Left cardiac atrium (tissue), 4 donors: ENCODE data around the gene APBA1. TPM values are rescaled to one million over a fixed set of nuclear protein-coding genes. Genes with fewer than 3 reads are reported as not detected.

ENCODE experiments used
- ATAC-seq, 2 donors: fragments of 200-7000 bp; cut with Tn5 transposase; one replicate each; pipeline ENCODE4 v1.9.1; 2020; ENCODE audit warnings: mild to moderate bottlenecking in 2 of 2, moderate library complexity in 2 of 2
- DNase-seq: peaks from one replicate; pipeline ENCODE4 v3.0.0-alpha.2; 2020
- intact Hi-C, 2 donors: fragments of 100-400 bp; cut with DNase I; formaldehyde crosslinking; loops; one replicate each; pipeline versions ENCODE4 v1.14.1 to v1.15.1; 2022 to 2023
- total RNA-seq, 2 donors: library from RNA; stranded (reverse); fragmentation: NEBNext Ultra II Directional; extraction: Animal tissue kit (Norgen Biotek cat#: 25700); gene quantifications; one replicate each; pipeline ENCODE4 v1.2.1, GENCODE V29; 2021
- donor health status: DM: no; HTN: yes; CAD: no.
- donor health status: DM: no; HTN: yes; CAD: no; lungs with severe emphysema.
- donor health status: DM: yes; HTN: yes; CAD: no.
- donor health status: Dilated cardiomyopathy.

APBA1 gene
- total RNA-seq, 2 donors from 2014 or later = 7.8 to 8.4 TPM

- intact Hi-C loops = loop anchor here (2.0 to 5.0 kb wide), 2 partner anchors 127 kb away; no protein-coding TSS in a partner anchor
- DNase-seq (peak; percentile 35), ATAC-seq (peak; percentile 65 to 70)
These were observed 122.6 kb downstream of the APBA1 start for GRCh38 chr9:69549310-69550202.

GRCh38 chr9:69548681-69549080, 123.5 kb downstream of the APBA1 start:
- intact Hi-C loops = loop anchor here (2.0 to 5.0 kb wide), 2 partner anchors 126 kb away; no protein-coding TSS in a partner anchor
- DNase-seq (no peak), ATAC-seq (no peak)

DNA sequence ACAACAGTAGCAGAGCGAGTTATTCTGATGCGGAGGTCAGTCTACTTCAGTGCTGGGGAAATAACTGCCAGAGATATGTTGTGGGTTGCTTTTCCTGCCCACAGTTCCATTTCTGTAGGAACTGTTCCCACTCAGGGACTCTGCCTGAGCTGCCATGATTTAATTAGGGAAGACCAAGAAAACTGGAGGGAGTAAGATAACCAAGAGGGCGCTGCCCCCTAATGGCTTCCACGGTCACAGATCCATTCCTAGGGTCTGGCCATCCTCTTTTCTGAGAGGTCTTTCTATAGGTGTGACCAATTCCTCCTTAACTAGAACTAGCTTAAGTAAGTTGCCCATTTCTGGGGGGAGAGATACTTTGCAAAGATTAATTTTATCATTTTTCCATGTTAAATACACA, 125.9 kb downstream of the APBA1 start:
- ATAC-seq = peak in 1 of 2 donors; percentile 25
- intact Hi-C loops = loop anchor here in 1 of 2 donors (5.0 kb wide), 1 partner anchor 124 kb away; no protein-coding TSS in a partner anchor

GRCh38 chr9:69542942-69543704, 129.0 kb downstream of the APBA1 start:
- ATAC-seq (peak; percentile 82 to 90), DNase-seq (no peak)
- intact Hi-C loops = no loop called here

More for the DNA sequence above, 125.9 kb downstream of the APBA1 start:
- DNase-seq = no peak

DNA sequence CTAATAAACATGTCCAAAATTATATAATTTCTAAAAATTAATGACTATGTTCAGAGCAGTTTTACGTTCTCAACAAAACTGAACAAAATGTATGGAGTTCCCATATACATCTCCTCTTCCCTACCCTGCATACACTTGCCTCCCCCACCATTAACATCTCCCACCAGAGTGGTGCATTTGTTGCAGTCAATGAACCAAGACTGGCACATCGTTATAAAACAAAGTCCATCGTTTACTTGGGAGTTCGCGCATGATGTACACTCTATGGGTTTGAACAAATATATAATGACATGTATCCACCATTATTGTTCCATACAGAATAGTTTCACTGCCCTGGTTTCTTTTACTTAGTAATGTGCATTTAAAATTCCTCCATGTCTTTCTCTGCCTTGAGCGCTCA, 130.1 kb downstream of the APBA1 start:
- intact Hi-C loops = no loop called here
- ATAC-seq = no peak

GRCh38 chr9:69535911-69536310, 136.3 kb downstream of the APBA1 start:
- ATAC-seq (no peak), DNase-seq (no peak)
- intact Hi-C loops = no loop called here

More for the DNA sequence above, 130.1 kb downstream of the APBA1 start:
- DNase-seq = no peak

DNA sequence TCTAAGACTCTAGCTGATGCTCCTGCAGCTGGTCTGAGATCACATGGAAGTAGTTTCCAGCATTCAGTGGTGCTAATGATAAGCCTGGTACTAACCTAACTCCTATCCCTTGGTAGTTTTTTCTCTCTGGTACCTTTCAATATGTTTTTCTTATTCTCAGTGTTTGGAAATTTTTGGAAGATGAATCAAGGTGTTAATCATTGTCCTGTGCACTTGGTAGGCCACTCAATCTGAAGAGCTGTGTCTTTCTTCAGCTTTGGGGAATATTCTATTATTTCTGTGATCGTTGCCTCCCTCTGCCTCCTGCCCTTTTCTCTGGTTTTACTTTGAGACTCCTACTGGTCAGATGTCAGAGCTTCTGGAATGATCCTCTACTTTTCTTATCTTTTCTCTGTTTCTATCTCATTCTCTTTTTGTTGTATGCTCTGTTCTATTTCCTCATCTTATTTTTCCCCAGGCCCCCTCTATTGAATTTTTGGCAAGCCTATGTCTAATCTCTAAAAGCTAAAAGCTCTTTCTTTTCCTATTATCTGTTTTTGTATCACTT, 136.8 kb downstream of the APBA1 start:
- intact Hi-C loops = no loop called here
- DNase-seq (no peak), ATAC-seq (no peak)

DNA sequence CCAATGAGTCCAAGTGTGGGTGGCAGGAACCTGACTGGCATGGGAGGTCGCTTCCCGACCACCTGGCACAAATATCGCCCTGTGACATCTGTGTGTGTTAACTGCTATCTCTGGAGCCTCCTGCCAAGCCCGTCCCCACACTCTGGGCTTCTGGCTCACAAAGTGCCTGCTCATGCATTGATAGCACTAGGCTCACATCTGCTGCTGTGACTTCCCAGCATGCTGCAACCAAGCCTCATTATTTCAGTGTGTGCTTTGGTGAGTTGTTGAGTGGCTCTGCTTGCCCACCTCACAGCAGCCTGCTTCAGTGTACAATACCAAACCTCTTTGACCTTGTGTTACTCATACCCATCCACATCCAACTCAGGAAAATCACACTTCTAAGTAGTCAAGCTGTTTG, 139.8 kb downstream of the APBA1 start:
- intact Hi-C loops = no loop called here
- DNase-seq (no peak), ATAC-seq (peak in 1 of 2 donors; percentile 53)

DNA sequence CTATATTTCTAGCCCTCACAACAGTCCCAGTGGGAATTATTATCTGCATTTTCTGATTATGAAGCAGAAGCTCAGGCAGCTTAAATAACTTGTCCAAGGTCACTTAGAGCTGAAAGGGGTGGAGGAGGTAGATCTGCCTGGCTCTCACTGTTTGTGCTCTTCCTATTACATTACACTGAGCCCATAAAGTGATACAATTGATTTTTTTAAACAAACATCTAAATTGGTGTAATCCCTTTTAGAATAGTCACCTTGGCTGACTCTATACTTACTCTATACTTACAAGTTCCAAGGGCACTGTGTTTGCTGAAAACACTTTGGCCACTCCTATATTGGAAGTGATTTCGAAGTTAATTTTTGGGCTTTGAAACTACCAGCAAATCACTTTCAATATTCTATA, 144.7 kb downstream of the APBA1 start:
- intact Hi-C loops = no loop called here
- DNase-seq (no peak), ATAC-seq (no peak)

GRCh38 chr9:69526699-69527098, 145.5 kb downstream of the APBA1 start:
- intact Hi-C loops = no loop called here
- ATAC-seq (no peak), DNase-seq (no peak)

DNA sequence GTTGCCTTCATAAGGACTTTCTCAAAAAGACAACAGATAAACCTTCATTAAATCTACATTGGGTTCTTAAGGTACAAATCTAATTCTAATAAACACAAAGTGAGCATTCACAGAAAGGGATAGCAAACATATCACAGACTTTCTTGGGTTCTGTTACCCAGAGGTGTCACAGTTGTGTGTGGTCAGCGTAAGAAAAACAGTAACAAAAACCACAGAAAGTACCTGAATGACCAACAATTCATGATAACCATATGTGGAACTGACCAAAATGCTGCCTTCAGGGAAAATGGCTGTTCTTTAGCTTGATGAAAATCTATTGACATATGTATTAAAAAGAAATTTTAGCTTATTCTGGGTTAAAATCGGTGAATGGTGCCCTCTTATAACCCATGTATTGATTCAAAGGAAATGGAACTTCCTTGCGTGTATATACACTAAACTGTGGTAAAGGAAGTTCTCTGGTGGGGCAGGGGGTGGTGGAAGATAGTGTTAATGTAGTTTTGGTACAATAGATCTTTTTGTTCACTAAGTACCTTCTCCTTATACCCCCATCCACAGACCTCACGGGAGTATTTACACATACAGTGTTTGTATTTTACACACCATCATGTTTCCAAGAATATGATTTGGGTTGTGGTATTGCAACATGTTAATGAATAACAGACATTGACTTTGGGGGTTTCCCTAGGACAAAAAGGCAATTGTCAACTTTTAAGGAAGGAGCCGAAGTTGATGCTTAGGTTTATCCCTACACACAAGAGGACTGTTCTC, 152.5 kb downstream of the APBA1 start:
- ATAC-seq (no peak), DNase-seq (no peak)
- intact Hi-C loops = no loop called here

DNA sequence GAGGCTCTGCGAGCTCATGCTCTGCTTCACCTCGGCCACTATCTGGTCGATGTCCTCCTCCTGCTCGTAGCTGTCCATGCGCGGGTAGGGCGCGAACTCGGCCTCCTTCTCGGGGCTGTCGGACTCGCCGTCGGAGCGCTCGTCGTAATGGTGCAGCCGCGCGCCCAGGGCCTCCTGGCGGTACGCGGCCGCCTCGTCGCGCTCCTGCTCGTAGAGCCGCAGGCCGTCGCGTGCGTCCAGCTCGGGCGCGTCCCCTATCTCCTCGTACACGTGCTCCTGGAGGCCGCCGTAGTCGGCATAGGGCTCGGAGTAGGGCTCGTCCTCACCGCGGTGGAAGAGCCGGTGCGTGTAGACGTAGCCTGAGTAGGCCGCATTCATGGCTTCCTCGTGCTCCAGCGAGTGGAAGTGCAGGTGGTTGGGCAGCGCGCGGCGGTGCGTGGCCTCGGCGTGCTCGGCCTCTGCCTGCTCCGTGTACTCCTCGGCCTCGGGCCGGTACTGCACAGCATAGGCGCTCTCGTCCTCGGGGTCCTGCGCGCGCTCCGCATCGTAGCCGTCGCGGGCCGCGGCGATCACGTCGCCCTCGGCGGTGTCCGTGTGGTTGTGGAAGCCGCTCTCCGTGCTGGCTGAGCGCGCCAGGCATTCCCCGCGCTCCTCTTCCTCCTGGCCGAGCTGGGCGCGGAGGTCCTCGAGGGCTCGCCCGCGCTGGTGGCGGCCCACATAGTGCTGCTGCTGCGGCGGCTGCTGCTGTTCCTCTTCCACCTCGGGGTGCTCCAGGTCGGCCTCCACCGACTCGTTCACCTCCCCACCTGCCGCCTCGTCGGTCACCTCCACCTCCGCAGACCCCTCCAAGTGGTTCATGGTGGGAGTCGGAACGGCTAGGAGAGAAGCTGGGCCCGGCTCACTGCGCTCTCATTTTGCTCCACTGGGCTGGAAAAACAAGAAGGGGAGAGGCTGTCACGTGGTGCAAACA, 155.5 kb downstream of the APBA1 start:
- intact Hi-C loops = no loop called here
- DNase-seq (no peak), ATAC-seq (no peak)

DNA sequence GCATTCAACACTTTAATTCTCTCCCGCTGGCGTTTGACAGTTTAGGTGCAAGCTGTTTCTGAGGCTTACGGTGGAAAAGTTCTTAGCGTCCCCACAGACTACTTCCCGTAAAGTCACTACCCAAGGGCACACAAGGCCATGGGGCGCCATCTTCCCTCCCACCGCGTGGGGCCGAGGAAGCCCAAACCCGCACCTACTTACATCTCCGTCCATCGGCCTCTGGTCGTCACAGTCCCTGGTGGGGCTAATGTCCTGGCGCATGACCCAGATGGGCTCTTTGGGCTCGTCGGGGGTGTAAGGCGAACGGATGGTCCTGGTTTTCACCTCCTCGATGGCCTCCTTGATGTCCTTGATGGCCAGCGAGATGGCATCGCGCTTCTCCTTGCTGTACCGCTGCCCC, 156.4 kb downstream of the APBA1 start:
- ATAC-seq = no peak
- intact Hi-C loops = no loop called here
- DNase-seq = no peak

- no peak for ATAC-seq
- intact Hi-C loops = no loop called here
- DNase-seq = no peak
These were observed 158.9 kb downstream of the APBA1 start for GRCh38 chr9:69513141-69513820.

- DNase-seq (no peak), ATAC-seq (no peak)
- intact Hi-C loops = no loop called here
These were observed 168.1 kb downstream of the APBA1 start for GRCh38 chr9:69504058-69504457.

DNA sequence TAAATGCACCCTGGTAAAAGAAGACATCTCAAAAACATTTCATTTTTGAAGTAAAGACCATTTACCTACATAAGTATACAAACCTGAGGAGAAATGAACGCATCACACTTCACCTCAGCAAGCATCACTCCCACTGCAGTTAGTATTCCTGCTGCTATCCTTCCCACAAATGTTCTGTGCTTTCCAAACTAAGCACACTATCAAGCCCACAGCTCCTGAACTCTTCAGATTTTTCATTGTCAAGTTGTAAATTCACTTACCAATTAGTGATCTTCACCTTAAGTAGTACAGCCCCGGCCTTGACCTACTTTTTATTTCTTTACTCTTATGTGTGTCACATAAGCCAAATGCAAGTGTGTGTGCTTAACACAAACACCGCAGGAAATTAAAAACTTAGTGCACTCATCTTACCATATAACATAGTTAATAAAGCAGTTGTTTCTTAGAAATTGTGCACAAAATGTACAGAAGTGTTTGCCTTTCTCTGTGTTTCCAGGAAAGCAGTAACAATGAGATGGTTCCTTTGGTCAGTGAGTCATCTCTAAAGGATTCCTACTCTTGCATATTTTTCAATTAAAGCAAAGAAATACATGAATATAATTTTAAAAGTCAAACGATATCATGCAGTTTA, 169.4 kb downstream of the APBA1 start:
- no peak for ATAC-seq
- no peak for DNase-seq
- intact Hi-C loops = no loop called here

DNA sequence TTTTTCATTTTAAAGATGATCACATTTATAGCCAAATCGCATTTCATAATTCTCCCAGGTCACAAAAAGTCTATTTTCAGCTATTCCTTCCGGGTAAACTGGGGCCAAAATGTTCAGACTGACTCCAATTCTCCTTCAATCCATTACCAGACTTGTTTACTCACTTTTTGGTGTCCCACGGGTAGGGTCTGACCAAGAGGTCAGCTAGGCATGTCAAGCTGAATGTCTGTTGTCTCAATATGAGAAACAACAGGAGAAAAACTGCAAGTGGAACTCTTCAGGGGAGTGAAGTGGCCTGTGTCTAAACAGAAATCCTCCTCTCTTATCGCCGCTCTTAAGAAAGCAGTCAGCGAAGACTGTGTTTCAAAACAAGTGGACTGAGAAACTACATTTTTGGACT, 171.3 kb downstream of the APBA1 start:
- intact Hi-C loops = no loop called here
- ATAC-seq (peak in 1 of 2 donors; percentile 48), DNase-seq (no peak)
